H1 (cell line): ENCODE data around the gene ZFR. TPM values are rescaled to one million over a fixed set of nuclear protein-coding genes. Genes with fewer than 3 reads are reported as not detected.

ENCODE experiments used
- CTCF ChIA-PET: fragments of 300-600 bp; sonication (Branson Sonifier 250); formaldehyde crosslinking; loops from one replicate; lab custom pipeline; 2021; ENCODE audit not compliant: partially characterized antibody; lab: Charles Lee
- POLR2A ChIA-PET: fragments of 300-600 bp; sonication (Branson Sonifier 250); formaldehyde crosslinking; loops from one replicate; lab custom pipeline; 2021; ENCODE audit warnings: inconsistent platforms; ENCODE audit not compliant: partially characterized antibody; lab: Charles Lee
- DNase-seq, 2 experiments: peaks; one replicate each; pipeline versions ENCODE4 v3.0.0 to v3.0.0-alpha.2; 2010 to 2022; ENCODE audit warnings: low spot score in 2 of 2, low read depth in 1 of 2, mixed read lengths in 1 of 2
- FAIRE-seq: peaks from 2 replicates; lab custom pipeline; 2011; peaks lifted over from hg19 to GRCh38; lab: Jason Lieb, UNC
- H2AFZ ChIP-seq: 2 replicates; pipeline ENCODE4 v1.8.1; 2012; ENCODE audit warnings: low read length, inconsistent platforms
- H2AK5ac ChIP-seq: 2 replicates; pipeline ENCODE4 v1.6.1; 2013; ENCODE audit warnings: low read depth, low read length
- H2BK120ac ChIP-seq: replicated peaks from 2 replicates; pipeline ENCODE3; 2013; ENCODE audit warnings: low read depth, low read length, inconsistent platforms
- H2BK12ac ChIP-seq: 2 replicates; pipeline ENCODE4 v1.6.1; 2013; ENCODE audit warnings: low read depth, low read length
- H2BK15ac ChIP-seq: 2 replicates; pipeline ENCODE4 v1.6.1; 2013; ENCODE audit warnings: low read length
- H2BK20ac ChIP-seq: 2 replicates; pipeline ENCODE4 v1.6.1; 2013; ENCODE audit warnings: low read length
- H2BK5ac ChIP-seq: 2 replicates; pipeline ENCODE4 v1.6.1; 2013; ENCODE audit warnings: low read depth, low read length
- H3K14ac ChIP-seq: 2 replicates; pipeline ENCODE4 v1.6.1; 2013; ENCODE audit warnings: inconsistent platforms; ENCODE audit not compliant: insufficient read length
- H3K18ac ChIP-seq: 2 replicates; pipeline ENCODE4 v1.6.1; 2013; ENCODE audit warnings: low read length; ENCODE audit errors: extremely low read depth
- H3K23ac ChIP-seq: 2 replicates; pipeline ENCODE4 v1.6.1; 2013; ENCODE audit warnings: inconsistent platforms; ENCODE audit not compliant: insufficient read length
- H3K23me2 ChIP-seq: 2 replicates; pipeline ENCODE4 v1.6.1; 2013; ENCODE audit warnings: low read depth, low read length
- H3K27ac ChIP-seq: 2 replicates; pipeline ENCODE4 v1.6.1; 2011; ENCODE audit warnings: low read depth, low read length, inconsistent platforms
- H3K27me3 ChIP-seq, 4 experiments: replicated peaks in 1 of 4; 1 replicate in 1 of 4; 2 replicates in 3 of 4; pipeline versions ENCODE4 v1.6.1 to v1.8.1; 2011 to 2013; ENCODE audit warnings: low read length in 3 of 4, mild to moderate bottlenecking in 3 of 4, inconsistent platforms in 2 of 4, mixed read lengths in 2 of 4, moderate library complexity in 1 of 4; ENCODE audit not compliant: control insufficient read depth in 3 of 4, insufficient read depth in 3 of 4; ENCODE audit errors: extremely low read depth in 1 of 4
- H3K36me3 ChIP-seq, 4 experiments: 2 replicates each; pipeline versions ENCODE4 v1.6.1 to v1.8.1; 2011 to 2013; ENCODE audit warnings: mild to moderate bottlenecking in 4 of 4, low read length in 3 of 4, moderate library complexity in 2 of 4, control low read depth in 1 of 4, inconsistent platforms in 1 of 4; ENCODE audit not compliant: insufficient read depth in 4 of 4, control insufficient read depth in 2 of 4
- H3K4ac ChIP-seq: replicated peaks from 2 replicates; pipeline ENCODE3; 2013; ENCODE audit warnings: low read length, low read depth, mixed read lengths, inconsistent platforms; ENCODE audit not compliant: insufficient read length
- H3K4me1 ChIP-seq, 4 experiments: replicated peaks in 1 of 4; 1 replicate in 1 of 4; 2 replicates in 3 of 4; pipeline versions ENCODE4 v1.6.1 to v1.8.1; 2011 to 2013; ENCODE audit warnings: low read length in 3 of 4, inconsistent platforms in 2 of 4, mixed read lengths in 1 of 4; ENCODE audit not compliant: insufficient read depth in 4 of 4, control insufficient read depth in 3 of 4
- H3K4me2 ChIP-seq, 2 experiments: 2 replicates each; pipeline versions ENCODE4 v1.6.1 to v1.8.1; 2011 to 2013; ENCODE audit warnings: low read depth in 2 of 2, low read length in 2 of 2, control low read depth in 1 of 2, inconsistent platforms in 1 of 2, mild to moderate bottlenecking in 1 of 2; ENCODE audit not compliant: insufficient read depth in 1 of 2
- H3K4me3 ChIP-seq, 4 experiments: fragments of 200-600, 300-600 bp in 1 of 4; sonication (generic), shearing (Covaris generic), sonication (Bioruptor Twin) in 1 of 4; 2 replicates each; pipeline versions ENCODE4 v1.5.1 to v1.8.1; 2011 to 2016; ENCODE audit warnings: low read length in 4 of 4, low read depth in 3 of 4, control low read depth in 2 of 4, inconsistent platforms in 2 of 4, mild to moderate bottlenecking in 2 of 4, mixed read lengths in 1 of 4, moderate library complexity in 1 of 4; ENCODE audit not compliant: insufficient read depth in 2 of 4; ENCODE audit errors: extremely low read depth in 1 of 4
- H3K56ac ChIP-seq: replicated peaks from 2 replicates; pipeline ENCODE3; 2013; ENCODE audit warnings: low read depth, mild to moderate bottlenecking, mixed read lengths, low read length, inconsistent platforms; ENCODE audit not compliant: insufficient read length
- H3K79me1 ChIP-seq: 2 replicates; pipeline ENCODE4 v1.6.1; 2013; ENCODE audit warnings: low read depth, low read length, control low read depth
- H3K79me2 ChIP-seq, 2 experiments: 2 replicates each; pipeline versions ENCODE4 v1.6.1 to v1.8.1; 2012 to 2013; ENCODE audit warnings: low read length in 2 of 2, mild to moderate bottlenecking in 2 of 2, inconsistent platforms in 1 of 2; ENCODE audit not compliant: insufficient read depth in 2 of 2, control insufficient read depth in 1 of 2
- H3K9ac ChIP-seq, 4 experiments: replicated peaks in 1 of 4; 1 replicate in 1 of 4; 2 replicates in 3 of 4; pipeline versions ENCODE4 v1.6.1 to v1.8.1; 2011 to 2013; ENCODE audit warnings: low read depth in 3 of 4, low read length in 3 of 4, control low read depth in 2 of 4, mild to moderate bottlenecking in 2 of 4, moderate library complexity in 2 of 4, inconsistent platforms in 1 of 4; ENCODE audit errors: extremely low read depth in 1 of 4
- H3K9me3 ChIP-seq, 2 experiments: 2 replicates each; pipeline versions ENCODE4 v1.6.1 to v1.8.1; 2012 to 2013; ENCODE audit warnings: mild to moderate bottlenecking in 2 of 2, moderate library complexity in 2 of 2, control low read depth in 1 of 2, inconsistent platforms in 1 of 2, low read depth in 1 of 2, low read length in 1 of 2, mixed read lengths in 1 of 2; ENCODE audit not compliant: insufficient read depth in 2 of 2
- H4K20me1 ChIP-seq, 2 experiments: replicated peaks in 1 of 2; 2 replicates each; pipeline versions ENCODE3 to v1.8.1; 2011 to 2013; ENCODE audit warnings: inconsistent platforms in 2 of 2, low read length in 2 of 2, mild to moderate bottlenecking in 1 of 2; ENCODE audit not compliant: insufficient read depth in 2 of 2, control insufficient read depth in 1 of 2
- H4K5ac ChIP-seq: 2 replicates; pipeline ENCODE4 v1.6.1; 2013; ENCODE audit warnings: low read length, low read depth, mixed read lengths, inconsistent platforms; ENCODE audit not compliant: insufficient read length
- H4K8ac ChIP-seq: 2 replicates; pipeline ENCODE4 v1.8.0; 2013; ENCODE audit warnings: mild to moderate bottlenecking, moderate library complexity, low read length, inconsistent platforms; ENCODE audit not compliant: insufficient read depth; ENCODE audit errors: extremely low read depth
- H4K91ac ChIP-seq: replicated peaks from 2 replicates; pipeline ENCODE3; 2013; ENCODE audit warnings: low read length, mixed read lengths, inconsistent platforms; ENCODE audit not compliant: insufficient read length
- BACH1 ChIP-seq: IDR thresholded peaks from 2 replicates; pipeline ENCODE4 v1.6.1; 2012; ENCODE audit warnings: low read length, improper control_type of control experiment
- BRCA1 ChIP-seq: IDR thresholded peaks from 2 replicates; pipeline ENCODE4 v1.6.1; 2012; ENCODE audit warnings: low read depth, low read length, improper control_type of control experiment
- CBX8 ChIP-seq: fragments of 300-800, 300-1000 bp; sonication (generic); IDR thresholded peaks from 2 replicates; pipeline ENCODE4 v1.7.1; 2016; ENCODE audit warnings: low read depth, low read length, borderline replicate concordance
- CREB1 ChIP-seq: IDR thresholded peaks from 2 replicates; pipeline ENCODE4 v1.6.1; 2012; ENCODE audit warnings: inconsistent platforms
- EZH2 ChIP-seq: fragments of 200-600 bp; sonication (generic); IDR thresholded peaks from 2 replicates; pipeline ENCODE4 v1.7.1; 2012; ENCODE audit warnings: low read depth, mild to moderate bottlenecking, moderate library complexity, low read length, inconsistent platforms; ENCODE audit not compliant: severe bottlenecking
- HDAC2 ChIP-seq, 2 experiments: fragments of 300-600 bp in 1 of 2; sonication (generic) in 1 of 2; IDR thresholded peaks; 2 replicates each; pipeline ENCODE4 v1.6.1; 2011 to 2012; ENCODE audit warnings: low read depth in 2 of 2, low read length in 2 of 2, mild to moderate bottlenecking in 2 of 2, moderate library complexity in 2 of 2, borderline replicate concordance in 1 of 2, inconsistent platforms in 1 of 2
- JUND ChIP-seq: IDR thresholded peaks from 2 replicates; pipeline ENCODE4 v1.6.1; 2011; ENCODE audit warnings: mild to moderate bottlenecking, improper control_type of control experiment, low read length
- RNF2 ChIP-seq: fragments of 200-900, 300-1000 bp; sonication (generic); IDR thresholded peaks from 2 replicates; pipeline ENCODE4 v1.7.1; 2016; ENCODE audit warnings: borderline replicate concordance, low read depth, mild to moderate bottlenecking, antibody characterized with exemption, low read length; ENCODE audit not compliant: poor library complexity, severe bottlenecking; ENCODE audit errors: missing control alignments
- SIRT6 ChIP-seq: IDR thresholded peaks from one replicate; pipeline ENCODE4 v1.7.1; 2012; ENCODE audit warnings: low read length, inconsistent platforms
- SUZ12 ChIP-seq: fragments of 200-600 bp; sonication (generic); IDR thresholded peaks from 2 replicates; pipeline ENCODE4 v1.6.1; 2012; ENCODE audit warnings: mild to moderate bottlenecking, inconsistent platforms, low read length, moderate library complexity, mixed read lengths
- TBP ChIP-seq: IDR thresholded peaks from 2 replicates; pipeline ENCODE4 v1.6.1; 2011; ENCODE audit warnings: low read depth, low read length, improper control_type of control experiment
- ZNF274 ChIP-seq: IDR thresholded peaks from 2 replicates; pipeline ENCODE4 v1.7.0; 2012; ENCODE audit warnings: low read length, borderline replicate concordance; ENCODE audit errors: extremely low read depth
- polyA plus RNA-seq, 7 experiments: library from polyadenylated mRNA; depleted of rRNA in 3 of 7; stranded (reverse) in 5 of 7; unstranded in 2 of 7; fragments of >200 nt in 5 of 7; fragments of 200-250 nt in 2 of 7; gene quantifications; 1 replicate in 5 of 7; 2 replicates in 1 of 7; 4 replicates in 1 of 7; pipeline versions ENCODE4 v1.2.1 to v1.2.3, GENCODE V29; 2011 to 2013; ENCODE audit warnings: missing spikeins in 2 of 7, mixed read lengths in 2 of 7
- total RNA-seq: library from RNA; stranded (reverse); fragmentation: NEBNext Ultra II Directional; extraction: Animal tissue kit (Norgen Biotek cat#: 25700); gene quantifications from 2 replicates; pipeline ENCODE4 v1.2.1, GENCODE V29; 2021

The ZFR gene
- total and polyA plus RNA-seq, 2 of the 8 experiments (the other 6 are each of a cell fraction or from before 2014, with no cell fraction given), result 68.8 to 92.7 TPM

GRCh38 chr5:32357658-32358057, 86.9 kb downstream of the ZFR start:
- Histone ChIP-seq H3K18ac (no peak overlapping the region), H3K23me2 (no peaks in the 10 kb centered on the region), H4K20me1 (no peaks in the 10 kb centered on the region), H3K36me3 (peaks cover 0 to 37% (median 7%) of the 10 kb centered on the region in 4 experiments; a peak in 5 of 8 replicates), H2AK5ac (no peak overlapping the region), H3K4me1 (peaks cover 0 to 2% (median 0%) of the 10 kb centered on the region in 4 experiments; a peak in 1 of 7 replicates), H2BK12ac (no peak overlapping the region), H2BK120ac (no peak overlapping the region), H4K8ac (no peak overlapping the region), H3K56ac (no peak overlapping the region), H2AFZ (no peak overlapping the region), H3K4me3 (no peak overlapping the region), H3K79me2 (no peaks in the 10 kb centered on the region), H3K4me2 (no peak overlapping the region), H3K9ac (no peak overlapping the region), H3K79me1 (no peaks in the 10 kb centered on the region), H3K9me3 (no peaks in the 10 kb centered on the region), H2BK5ac (no peak overlapping the region), H3K4ac (no peak overlapping the region), H3K27ac (no peak overlapping the region), H3K23ac (no peak overlapping the region), H3K14ac (no peak overlapping the region), H3K27me3 (no peaks in the 10 kb centered on the region), H4K91ac (no peak overlapping the region), H2BK20ac (no peak overlapping the region), H2BK15ac (no peak overlapping the region), H4K5ac (no peak overlapping the region)
- TF ChIP-seq JUND (no peak), CBX8 (no peak), CREB1 (no peak), TBP (no peak), BRCA1 (no peak), BACH1 (no peak), EZH2 (no peak), RNF2 (no peak), ZNF274 (no peak), SIRT6 (no peak), HDAC2 (IDR thresholded peaks at IDR 0.05; ENCODE audit: borderline replicate concordance in 1 of 2, low read depth in 2 of 2, low read length in 2 of 2) (no peak), SUZ12 (no peak)
- FAIRE-seq, result no peak
- CTCF ChIA-PET, result interaction anchor here (0.6 to 1.6 kb wide), 3 partner anchors 8 to 124 kb away, joined by 3 read pairs; no protein-coding TSS in a partner anchor
- no peak for DNase-seq
- POLR2A ChIA-PET, result no interaction called here
